HG03066 (cell line): Measurements from ENCODE around the gene ITPR2.
A peak's percentile ranks its signal among the peaks of the same experiment; 100 is the strongest.

ENCODE experiments used
- ATAC-seq: cut with Tn5 transposase; IDR thresholded peaks from one replicate; pipeline ENCODE4 v1.9.1; 2021; ENCODE audit warnings: low read depth; ENCODE audit not compliant: unreplicated experiment

ITPR2 gene

DNA sequence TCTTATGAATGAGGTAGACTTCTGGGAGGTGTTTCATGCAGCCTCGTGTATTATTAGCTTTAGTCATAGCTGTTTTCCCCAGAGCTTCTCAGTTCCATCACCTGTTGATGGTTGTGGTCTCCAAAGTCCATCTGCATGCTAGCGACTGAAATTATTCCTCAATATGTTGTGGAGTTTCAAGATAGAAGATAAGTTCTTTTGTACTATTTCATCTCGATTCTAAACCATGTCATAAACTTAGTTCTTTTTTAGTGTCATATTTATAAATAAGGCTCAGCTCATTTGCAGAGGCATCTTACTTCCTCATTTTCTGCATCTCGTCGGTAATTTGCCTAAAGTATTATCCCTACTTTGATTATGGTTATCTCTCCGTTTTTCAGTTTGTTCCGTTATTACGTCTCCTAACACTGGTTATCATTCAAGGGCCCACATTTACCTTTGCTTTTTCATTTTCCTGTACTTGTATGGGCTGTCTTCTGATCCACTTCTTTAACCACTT lies 119.1 kb downstream of the ITPR2 start:
- ATAC-seq: peak; percentile 88

DNA sequence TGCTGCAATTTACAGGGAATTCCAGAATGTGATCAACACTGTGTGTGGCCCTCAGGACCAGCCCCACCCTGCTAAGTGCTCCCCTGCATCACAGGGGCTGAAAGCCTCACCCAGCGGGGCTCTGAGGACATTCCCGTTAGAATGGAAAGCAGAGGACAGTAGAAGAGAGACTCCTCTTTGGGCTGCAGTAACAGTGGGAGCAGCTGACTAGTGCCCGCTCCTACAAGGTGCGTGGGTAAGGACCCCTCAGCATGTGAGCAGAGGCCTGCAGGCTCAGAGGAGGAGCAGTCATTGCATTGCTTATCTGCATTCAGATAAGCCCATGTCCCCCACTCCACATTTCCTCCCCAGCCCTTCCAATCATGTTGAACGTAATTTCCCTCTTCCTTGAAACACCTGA lies 120.1 kb downstream of the ITPR2 start:
- no peak for ATAC-seq

- no peak for ATAC-seq
Measured at GRCh38 chr12:26711569-26711968, 121.4 kb downstream of the ITPR2 start.

DNA sequence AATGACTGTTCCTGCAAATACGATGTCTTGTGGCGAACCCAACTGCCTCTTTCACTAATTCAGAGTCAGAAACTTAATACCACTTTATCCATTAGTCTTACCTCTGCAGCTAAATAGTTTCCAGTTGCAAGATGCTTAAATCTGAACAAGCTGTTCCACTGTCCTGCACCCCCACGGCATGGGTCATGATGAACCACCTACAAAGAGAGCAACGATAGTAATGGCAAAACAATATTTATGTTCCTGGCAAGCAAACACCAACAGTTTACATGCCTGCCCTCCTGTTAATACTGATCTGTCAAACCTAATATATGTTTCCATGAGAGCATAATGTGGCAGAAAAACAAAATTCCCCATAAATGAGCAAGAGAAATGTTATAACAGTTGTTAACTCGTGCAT lies 121.9 kb downstream of the ITPR2 start:
- no peak for ATAC-seq

GRCh38 chr12:26705851-26706250 lies 127.1 kb downstream of the ITPR2 start:
- ATAC-seq: no peak

- ATAC-seq: no peak
Measured at GRCh38 chr12:26704684-26705460, 128.1 kb downstream of the ITPR2 start.

DNA sequence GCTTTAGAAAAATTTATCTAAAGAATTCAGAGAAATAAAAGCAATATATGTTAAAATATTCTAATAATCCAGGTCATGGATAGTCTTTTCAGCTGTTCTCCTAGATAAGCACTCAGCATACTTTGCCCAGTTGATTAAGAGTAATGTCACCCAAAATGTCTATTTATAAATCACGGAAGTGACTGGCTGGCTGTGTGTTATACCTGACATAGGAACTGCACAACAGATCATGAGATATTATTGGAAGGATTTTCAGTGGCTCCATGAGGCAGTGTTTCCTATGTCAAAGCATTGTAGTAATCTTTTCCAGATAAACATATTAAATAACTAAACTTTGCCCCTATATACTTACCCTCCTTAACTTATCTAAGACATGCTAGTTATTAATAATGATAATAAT lies 128.8 kb downstream of the ITPR2 start:
- ATAC-seq: no peak

GRCh38 chr12:26702741-26703140 lies 130.3 kb downstream of the ITPR2 start:
- ATAC-seq: no peak

GRCh38 chr12:26701604-26702215 lies 131.3 kb downstream of the ITPR2 start:
- no peak for ATAC-seq

DNA sequence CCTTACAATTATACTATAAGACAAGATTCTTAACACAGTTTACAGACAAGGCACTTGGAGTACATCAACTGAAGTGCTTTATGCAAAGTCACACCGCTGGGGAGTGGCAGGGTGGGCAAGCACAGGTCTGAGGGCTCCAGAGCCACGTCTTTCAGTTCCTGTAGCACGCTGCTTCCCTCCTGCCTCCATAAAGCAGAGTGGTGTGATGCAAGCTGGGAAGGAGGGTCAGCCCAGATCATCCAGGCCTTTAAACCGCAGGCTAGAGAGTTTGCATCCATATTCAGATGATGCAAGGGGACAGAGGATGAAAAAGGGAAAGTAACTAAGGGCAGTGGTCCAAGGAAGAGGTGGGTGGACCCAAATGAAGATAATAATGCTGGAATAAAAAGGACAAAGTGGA lies 132.6 kb downstream of the ITPR2 start:
- ATAC-seq: no peak

- ATAC-seq: no peak
Measured at GRCh38 chr12:26699237-26699636, 133.8 kb downstream of the ITPR2 start.

DNA sequence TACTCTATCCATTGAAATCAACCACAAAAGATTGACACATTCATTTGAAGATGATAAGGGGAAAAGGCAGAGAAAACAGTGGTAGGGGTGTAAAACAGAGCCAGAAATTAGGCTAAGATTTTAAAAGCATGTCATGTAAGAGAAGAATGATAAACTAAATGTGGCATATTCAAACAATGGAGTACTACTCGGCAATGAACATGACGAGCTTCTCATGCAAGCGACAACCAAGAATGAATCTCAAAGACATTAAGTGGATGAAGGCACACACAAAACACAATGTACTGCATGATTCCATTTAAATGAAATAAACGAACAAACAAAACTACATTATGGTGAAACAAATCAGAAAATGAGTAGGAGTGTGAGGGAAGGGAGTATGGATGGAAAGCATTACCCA lies 134.8 kb downstream of the ITPR2 start:
- no peak for ATAC-seq

DNA sequence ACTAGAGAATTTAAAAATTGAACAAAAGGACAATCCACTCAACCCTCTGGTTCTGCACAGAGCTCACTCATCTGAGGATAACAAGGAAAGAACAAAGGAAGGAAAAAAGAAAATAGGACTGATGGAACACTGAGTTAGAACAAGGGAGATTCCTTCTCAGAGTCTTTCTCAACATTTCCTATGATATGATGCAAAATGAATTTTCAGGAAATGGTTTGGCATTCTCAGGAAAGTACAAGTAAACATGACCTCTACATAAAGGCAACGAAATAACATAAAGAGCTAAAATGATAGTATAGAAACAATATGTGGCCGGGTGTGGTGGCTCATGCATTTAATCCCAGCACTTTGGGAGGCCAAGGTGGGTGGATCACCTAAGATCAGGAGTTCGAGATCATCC lies 135.8 kb downstream of the ITPR2 start:
- ATAC-seq: no peak

DNA sequence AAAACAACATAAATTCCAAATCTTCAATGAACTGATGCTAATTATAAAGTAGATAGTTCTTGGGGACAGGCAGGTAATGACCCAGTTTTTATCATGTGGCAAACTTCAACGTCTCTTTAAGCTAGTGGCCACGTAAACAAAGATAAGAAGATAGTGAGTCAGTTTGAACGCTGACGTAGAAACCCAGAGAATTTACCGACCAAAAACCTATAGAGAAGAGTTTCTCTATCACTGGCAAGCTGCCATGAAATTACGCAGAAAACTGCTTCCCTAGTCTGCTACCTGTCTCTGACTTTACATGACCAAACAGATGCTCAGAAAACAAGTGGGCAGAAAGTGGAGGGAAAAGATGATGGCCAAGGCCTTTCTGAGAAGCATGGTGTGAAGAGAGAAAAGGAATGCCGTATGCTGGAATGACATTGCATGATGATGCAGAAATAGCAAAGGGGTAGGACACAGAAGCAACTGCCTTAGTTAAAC lies 136.3 kb downstream of the ITPR2 start:
- no peak for ATAC-seq

DNA sequence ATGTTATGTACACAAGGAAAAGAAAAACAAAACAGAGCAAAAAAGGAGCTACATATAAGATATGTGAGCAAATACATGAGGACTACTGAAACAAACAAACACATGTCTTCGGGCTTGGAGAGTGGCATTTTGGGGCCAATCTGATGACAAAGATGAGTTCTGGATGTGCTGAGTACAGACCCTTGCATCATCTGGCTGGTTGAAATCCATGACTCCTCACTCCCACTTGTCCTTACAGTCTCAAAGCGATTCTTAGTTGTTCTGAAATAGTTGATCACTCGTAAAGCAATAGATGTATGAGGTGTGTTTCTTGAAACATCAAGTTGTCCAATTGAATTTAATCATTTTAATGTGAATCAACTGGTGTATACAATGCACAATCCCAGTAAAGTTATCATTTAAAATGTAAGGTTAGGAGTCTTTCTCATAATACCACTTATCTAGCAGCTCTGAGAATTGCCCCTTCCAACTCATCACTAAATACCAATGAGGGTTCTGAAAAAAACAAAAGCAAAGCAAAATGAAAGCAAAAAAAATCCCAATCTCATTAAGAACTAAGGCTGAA lies 136.9 kb downstream of the ITPR2 start:
- no peak for ATAC-seq

DNA sequence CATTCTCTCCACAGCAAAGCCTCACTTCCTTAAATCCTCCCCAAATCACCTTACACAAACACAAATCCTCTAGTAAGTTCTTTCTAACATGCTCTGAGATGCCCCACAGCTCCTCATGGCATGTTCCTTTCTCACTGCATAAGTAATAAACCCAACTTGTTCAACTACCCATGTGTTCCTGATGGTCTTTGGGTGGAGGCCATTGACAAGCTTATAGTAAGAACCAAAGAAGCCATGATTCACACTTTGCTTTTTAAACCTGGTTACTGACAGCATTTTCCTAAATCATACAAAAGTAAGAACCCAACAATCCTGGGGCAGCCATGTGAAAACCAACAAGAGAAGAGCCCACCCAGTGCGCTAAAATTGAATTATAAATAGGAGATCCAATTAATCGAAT lies 138.6 kb downstream of the ITPR2 start:
- ATAC-seq: no peak

DNA sequence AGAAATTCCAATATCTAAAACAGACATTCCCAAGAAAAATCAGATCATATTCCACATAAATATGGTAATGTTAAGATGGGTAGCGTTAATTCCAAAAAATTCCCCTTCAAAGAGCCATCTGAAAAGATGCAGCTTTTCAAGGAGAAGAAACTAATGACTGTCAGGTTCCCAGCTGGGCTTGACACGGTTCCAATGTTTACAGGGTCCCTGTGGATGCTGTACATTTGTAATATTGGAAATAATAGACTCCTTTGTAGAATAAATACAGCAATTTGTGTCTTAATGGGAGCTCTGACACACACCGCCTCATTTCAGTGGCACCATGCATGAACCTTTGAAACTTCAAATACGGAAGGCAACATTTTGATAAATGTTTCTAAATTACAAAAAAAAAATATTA lies 140.6 kb downstream of the ITPR2 start:
- no peak for ATAC-seq

DNA sequence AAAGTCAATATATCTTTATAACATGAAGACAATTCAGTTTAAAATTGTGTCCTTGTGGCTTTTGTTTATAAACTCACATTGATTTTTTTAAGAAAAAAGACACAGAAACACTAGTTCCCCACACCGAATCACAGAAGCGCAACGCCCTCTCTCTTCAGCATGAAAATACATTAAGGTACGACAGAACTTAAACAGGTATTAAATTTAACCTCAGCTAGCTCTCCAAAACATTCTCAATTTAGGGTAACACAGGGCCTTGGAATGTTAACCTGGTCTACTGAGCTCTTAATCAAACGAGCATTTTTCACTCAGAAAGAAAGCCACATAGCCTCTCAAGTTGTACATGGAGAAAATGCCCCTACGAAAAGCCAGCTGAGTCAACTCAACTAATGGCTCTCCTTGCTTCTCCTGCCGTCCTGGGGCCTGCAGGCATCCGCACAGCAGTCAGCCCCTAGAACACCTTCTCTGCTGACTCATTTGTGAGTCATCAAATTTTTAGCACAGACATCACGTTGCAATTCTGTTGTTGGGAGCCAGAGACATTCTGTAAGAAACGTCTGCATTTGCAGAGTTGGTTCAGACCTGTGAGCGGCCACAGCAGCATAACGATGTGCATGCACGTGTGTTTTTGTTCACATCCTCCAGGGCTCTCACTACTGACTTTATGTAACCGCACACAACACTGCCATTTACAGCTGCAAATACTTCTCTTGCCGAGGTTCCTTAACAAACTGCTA lies 141.6 kb downstream of the ITPR2 start:
- no peak for ATAC-seq

- no peak for ATAC-seq
Measured at GRCh38 chr12:26690601-26691000, 142.4 kb downstream of the ITPR2 start.

GRCh38 chr12:26689281-26689841 lies 143.6 kb downstream of the ITPR2 start:
- no peak for ATAC-seq
